ENCODE data around the gene SSMEM1. TPM values are rescaled to one million over a fixed set of nuclear protein-coding genes. Genes with fewer than 3 reads are reported as not detected.
A peak's percentile ranks its signal among the peaks of the same experiment; 100 is the strongest.
"Not testable (repeated sequence)": the region's sequence is repeated elsewhere in the genome, so short reads cannot be mapped to it uniquely, and the experiment has no call there.

Gene SSMEM1
- total RNA-seq, 1 experiment from 2014 or later = not detected

DNA sequence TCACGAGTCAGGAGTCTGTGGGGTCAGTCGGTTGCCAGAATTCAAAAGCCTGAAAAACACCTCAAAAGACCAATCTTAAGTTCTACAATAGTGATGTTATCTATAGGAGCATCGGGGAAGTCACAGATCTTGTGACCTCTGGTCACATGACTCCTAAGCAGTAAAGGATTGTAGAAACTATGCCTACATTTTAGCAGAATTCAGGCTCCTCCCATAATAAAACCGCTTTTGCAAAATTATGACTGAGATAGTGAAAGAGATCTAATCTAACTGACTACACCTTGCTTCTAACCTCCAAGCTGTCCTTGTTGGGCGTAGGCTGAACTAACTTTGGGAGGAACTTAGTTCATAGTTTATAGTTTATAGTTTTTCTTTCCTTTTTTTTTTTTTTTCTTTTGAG lies 16.6 kb downstream of the SSMEM1 start:
- no peak overlapping the region for H2BK12ac ChIP-seq (ENCODE audit: insufficient read length, low read depth, low read length)
- peaks cover 0 to 13% (median 0%) of the 10 kb centered on the region in 3 experiments; a peak in 3 of 7 replicates for H3K36me3 Mint-ChIP-seq (ENCODE audit: insufficient read depth in 1 of 3, low read depth in 3 of 3)

DNA sequence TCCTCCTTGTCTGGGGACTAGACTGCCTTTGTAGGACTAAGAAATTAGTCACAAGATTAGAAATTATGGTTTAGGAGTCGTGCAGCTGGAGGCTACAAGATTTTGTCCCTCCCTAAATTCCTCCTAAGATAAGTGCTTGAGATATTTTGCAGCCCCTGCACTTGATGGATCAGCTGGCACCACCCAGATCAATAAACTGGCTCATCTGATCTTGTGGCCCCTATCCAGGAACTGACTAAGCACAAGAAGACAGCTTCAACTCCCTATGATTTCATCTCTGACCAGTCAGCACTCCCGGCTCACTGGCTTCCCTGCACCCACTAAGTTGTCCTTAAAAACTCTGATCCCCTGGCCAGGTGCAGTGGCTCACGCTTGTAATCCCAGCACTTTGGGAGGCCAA lies 17.3 kb downstream of the SSMEM1 start:
- not testable (repeated sequence) for H3K27me3 ChIP-seq (ENCODE audit: insufficient read depth, low read length); H4K91ac ChIP-seq (ENCODE audit: insufficient read length, low read depth, low read length); H2BK15ac ChIP-seq (ENCODE audit: low read depth, low read length); H3K79me2 ChIP-seq (ENCODE audit: insufficient read depth, low read length); H3K9me3 Mint-ChIP-seq; H4K5ac ChIP-seq (ENCODE audit: insufficient read length, low read depth, low read length); H3K27me3 Mint-ChIP-seq (ENCODE audit: low read depth); H2BK5ac ChIP-seq (ENCODE audit: insufficient read length, low read length); H3T11ph ChIP-seq (ENCODE audit: low read length); H3K27ac ChIP-seq (ENCODE audit: insufficient read length, low read depth, low read length); H3K23me2 ChIP-seq (ENCODE audit: insufficient read length, low read depth, low read length, poor library complexity, severe bottlenecking); H3K18ac ChIP-seq (ENCODE audit: insufficient read length, low read depth, low read length); H2BK12ac ChIP-seq (ENCODE audit: insufficient read length, low read depth, low read length); H3K9ac ChIP-seq (ENCODE audit: extremely low read depth, insufficient read length, low read length); H3K4me2 ChIP-seq (ENCODE audit: insufficient read depth, insufficient read length, low read length); DNase-seq; H3K4me1 ChIP-seq (ENCODE audit: insufficient read depth, low read length); H3K14ac ChIP-seq (ENCODE audit: insufficient read depth, low read length); H3K4me3 Mint-ChIP-seq; H3K56ac ChIP-seq (ENCODE audit: insufficient read length, low read depth, low read length); H2AFZ ChIP-seq (ENCODE audit: low read length); H2BK20ac ChIP-seq (ENCODE audit: low read depth, low read length, poor library complexity, severe bottlenecking); H4K8ac ChIP-seq (replicated peaks; ENCODE audit: insufficient read length, low read depth, low read length); H2BK120ac ChIP-seq (ENCODE audit: low read depth, low read length, poor library complexity, severe bottlenecking); H3K79me1 ChIP-seq (ENCODE audit: insufficient read depth, low read depth, low read length, poor library complexity, severe bottlenecking); H3K23ac ChIP-seq (ENCODE audit: insufficient read length, low read depth, low read length); H2AK5ac ChIP-seq (ENCODE audit: insufficient read length, low read length); H3K4ac ChIP-seq (ENCODE audit: low read depth, low read length); H3K9me3 ChIP-seq (ENCODE audit: control insufficient read depth, low read depth, low read length); H4K20me1 ChIP-seq (ENCODE audit: control insufficient read depth, insufficient read depth, insufficient read length)
- peaks cover 0 to 13% (median 0%) of the 10 kb centered on the region in 3 experiments; a peak in 3 of 7 replicates for H3K36me3 Mint-ChIP-seq (ENCODE audit: insufficient read depth in 1 of 3, low read depth in 3 of 3)
- no CpG with 5 or more reads among the region's 3 CpGs for WGBS (ENCODE audit: extremely low coverage, insufficient read length, low lambda C conversion rate)
- H3K27ac Mint-ChIP-seq = peak overlapping the region in 2 of 3 experiments; percentile 34 to 40; a peak in 2 of 7 replicates
- H3K4me1 Mint-ChIP-seq = peaks cover 18 to 21% of the 10 kb centered on the region in 2 experiments

More for the DNA sequence above, 16.6 kb downstream of the SSMEM1 start:
- Histone ChIP-seq H2AFZ (ENCODE audit: low read length) (no peak overlapping the region), H3K4me2 (ENCODE audit: insufficient read depth, insufficient read length, low read length) (no peak overlapping the region), H3K9me3 (ENCODE audit: control insufficient read depth, low read depth, low read length) (no peaks in the 10 kb centered on the region), H4K5ac (ENCODE audit: insufficient read length, low read depth, low read length) (no peak overlapping the region), H4K8ac (replicated peaks; ENCODE audit: insufficient read length, low read depth, low read length) (no peak overlapping the region), H2BK120ac (ENCODE audit: low read depth, low read length, poor library complexity, severe bottlenecking) (no peak overlapping the region), H3K56ac (ENCODE audit: insufficient read length, low read depth, low read length) (no peak overlapping the region), H3K4me1 (ENCODE audit: insufficient read depth, low read length) (no peaks in the 10 kb centered on the region), H3K4ac (ENCODE audit: low read depth, low read length) (no peak overlapping the region), H3K27me3 (ENCODE audit: insufficient read depth, low read length) (no peaks in the 10 kb centered on the region), H3K23ac (ENCODE audit: insufficient read length, low read depth, low read length) (no peak overlapping the region), H3K14ac (ENCODE audit: insufficient read depth, low read length) (no peak overlapping the region), H3K79me1 (ENCODE audit: insufficient read depth, low read depth, low read length, poor library complexity, severe bottlenecking) (no peaks in the 10 kb centered on the region), H2BK5ac (ENCODE audit: insufficient read length, low read length) (no peak overlapping the region), H3K9ac (ENCODE audit: extremely low read depth, insufficient read length, low read length) (no peak overlapping the region), H2BK20ac (ENCODE audit: low read depth, low read length, poor library complexity, severe bottlenecking) (no peak overlapping the region), H3K18ac (ENCODE audit: insufficient read length, low read depth, low read length) (no peak overlapping the region), H3T11ph (ENCODE audit: low read length) (no peak overlapping the region), H3K23me2 (ENCODE audit: insufficient read length, low read depth, low read length, poor library complexity, severe bottlenecking) (no peaks in the 10 kb centered on the region), H4K91ac (ENCODE audit: insufficient read length, low read depth, low read length) (no peak overlapping the region), H3K27ac (ENCODE audit: insufficient read length, low read depth, low read length) (no peak overlapping the region), H3K79me2 (ENCODE audit: insufficient read depth, low read length) (no peaks in the 10 kb centered on the region), H4K20me1 (ENCODE audit: control insufficient read depth, insufficient read depth, insufficient read length) (no peaks in the 10 kb centered on the region), H2BK15ac (ENCODE audit: low read depth, low read length) (no peak overlapping the region), H2AK5ac (ENCODE audit: insufficient read length, low read length) (no peak overlapping the region)
- DNase-seq = no peak
- no peak overlapping the region; a peak in 1 of 5 replicates for H3K4me3 Mint-ChIP-seq
- TF ChIP-seq, protein P1, sequence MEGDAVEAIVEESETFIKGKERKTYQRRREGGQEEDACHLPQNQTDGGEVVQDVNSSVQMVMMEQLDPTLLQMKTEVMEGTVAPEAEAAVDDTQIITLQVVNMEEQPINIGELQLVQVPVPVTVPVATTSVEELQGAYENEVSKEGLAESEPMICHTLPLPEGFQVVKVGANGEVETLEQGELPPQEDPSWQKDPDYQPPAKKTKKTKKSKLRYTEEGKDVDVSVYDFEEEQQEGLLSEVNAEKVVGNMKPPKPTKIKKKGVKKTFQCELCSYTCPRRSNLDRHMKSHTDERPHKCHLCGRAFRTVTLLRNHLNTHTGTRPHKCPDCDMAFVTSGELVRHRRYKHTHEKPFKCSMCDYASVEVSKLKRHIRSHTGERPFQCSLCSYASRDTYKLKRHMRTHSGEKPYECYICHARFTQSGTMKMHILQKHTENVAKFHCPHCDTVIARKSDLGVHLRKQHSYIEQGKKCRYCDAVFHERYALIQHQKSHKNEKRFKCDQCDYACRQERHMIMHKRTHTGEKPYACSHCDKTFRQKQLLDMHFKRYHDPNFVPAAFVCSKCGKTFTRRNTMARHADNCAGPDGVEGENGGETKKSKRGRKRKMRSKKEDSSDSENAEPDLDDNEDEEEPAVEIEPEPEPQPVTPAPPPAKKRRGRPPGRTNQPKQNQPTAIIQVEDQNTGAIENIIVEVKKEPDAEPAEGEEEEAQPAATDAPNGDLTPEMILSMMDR (conservative IDR thresholded peaks at IDR 0.05) = no peak
- WGBS (ENCODE audit: extremely low coverage, insufficient read length, low lambda C conversion rate) = no CpG with 5 or more reads among the region's 5 CpGs
- H3K9me3 Mint-ChIP-seq = peaks cover 0 to 5% of the 10 kb centered on the region in 2 experiments; a peak in 3 of 5 replicates
- peaks cover 5% of the 10 kb centered on the region; the same call in 1 of the 2 replicates for H3K27me3 Mint-ChIP-seq (ENCODE audit: low read depth)
- H3K27ac Mint-ChIP-seq = peak overlapping the region in 2 of 3 experiments; percentile 19 to 75; a peak in 2 of 7 replicates
- H3K4me1 Mint-ChIP-seq = peaks cover 17 to 20% of the 10 kb centered on the region in 2 experiments
